Activated T-cell treated with anti-CD3 and anti-CD28 coated beads, Interleukin-2, amount 50 U/mL, for 72 hours (primary cell): Measurements from ENCODE around the gene NBAS. TPM values are rescaled to one million over a fixed set of nuclear protein-coding genes. Genes with fewer than 3 reads are reported as not detected.

ENCODE experiments used
- ATAC-seq, 2 donors: fragments of 150-1000 bp; cut with Tn5 transposase; replicated peaks in 1 of 2; 2 replicates each; pipeline ENCODE4 v1.10.0; 2021; ENCODE audit warnings: moderate library complexity in 2 of 2, mild to moderate bottlenecking in 1 of 2
- DNase-seq, 2 donors: peaks; one replicate each; pipeline ENCODE4 v3.0.0; 2021 to 2022; ENCODE audit warnings: mixed read lengths in 1 of 2
- H3K27ac Mint-ChIP-seq: one replicate; pipeline ENCODE4 v1.8.0; 2022; ENCODE audit warnings: mild to moderate bottlenecking, moderate library complexity, mixed read lengths
- H3K27me3 Mint-ChIP-seq: one replicate; pipeline ENCODE4 v1.8.0; 2022; ENCODE audit warnings: low read depth, mixed read lengths
- H3K36me3 Mint-ChIP-seq, 2 donors: one replicate each; pipeline ENCODE4 v1.8.0; 2022; ENCODE audit warnings: mixed read lengths in 2 of 2, mild to moderate bottlenecking in 1 of 2; ENCODE audit not compliant: insufficient read depth in 2 of 2
- H3K4me1 Mint-ChIP-seq: one replicate; pipeline ENCODE4 v1.8.0; 2022; ENCODE audit warnings: low read depth, mixed read lengths
- H3K4me3 Mint-ChIP-seq, 2 donors: one replicate each; pipeline ENCODE4 v1.8.0; 2022; ENCODE audit warnings: mild to moderate bottlenecking in 2 of 2, mixed read lengths in 2 of 2, moderate library complexity in 2 of 2
- H3K9me3 Mint-ChIP-seq, 2 donors: one replicate each; pipeline ENCODE4 v1.8.0; 2022; ENCODE audit warnings: mixed read lengths in 2 of 2
- total RNA-seq, 2 donors: library from RNA; stranded (reverse); gene quantifications; one replicate each; pipeline ENCODE4 v1.2.3, GENCODE V29; 2022

Gene NBAS
- total RNA-seq, 2 donors from 2014 or later: 45.9 to 50.8 TPM

DNA sequence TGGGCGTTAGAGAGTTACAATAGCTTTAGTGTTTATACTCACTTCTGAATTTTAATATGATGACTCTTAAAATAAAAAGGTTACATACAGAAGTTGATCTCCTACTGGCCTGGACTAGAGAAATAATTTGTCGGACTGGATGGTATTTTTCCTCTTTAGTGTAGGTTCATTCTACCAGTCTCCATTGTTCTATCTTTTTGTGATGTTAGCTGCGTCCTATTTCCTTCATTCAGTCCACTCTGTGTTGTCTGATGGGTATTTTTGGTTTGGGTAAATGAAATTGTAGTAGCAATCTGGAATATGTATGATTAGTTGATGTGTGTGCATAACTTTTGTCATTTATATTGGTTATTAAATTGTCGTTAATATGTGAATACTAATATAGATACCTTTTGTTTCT lies 35.8 kb upstream of the NBAS start:
- DNase-seq: no peak
- Mint-ChIP-seq H3K36me3 (peaks cover 10 to 32% of the 10 kb centered on the region in 2 donors), H3K27ac (no peak overlapping the region), H3K4me3 (no peak overlapping the region), H3K9me3 (no peaks in the 10 kb centered on the region), H3K4me1 (peaks cover 14% of the 10 kb centered on the region), H3K27me3 (no peaks in the 10 kb centered on the region)
- no peak for ATAC-seq

DNA sequence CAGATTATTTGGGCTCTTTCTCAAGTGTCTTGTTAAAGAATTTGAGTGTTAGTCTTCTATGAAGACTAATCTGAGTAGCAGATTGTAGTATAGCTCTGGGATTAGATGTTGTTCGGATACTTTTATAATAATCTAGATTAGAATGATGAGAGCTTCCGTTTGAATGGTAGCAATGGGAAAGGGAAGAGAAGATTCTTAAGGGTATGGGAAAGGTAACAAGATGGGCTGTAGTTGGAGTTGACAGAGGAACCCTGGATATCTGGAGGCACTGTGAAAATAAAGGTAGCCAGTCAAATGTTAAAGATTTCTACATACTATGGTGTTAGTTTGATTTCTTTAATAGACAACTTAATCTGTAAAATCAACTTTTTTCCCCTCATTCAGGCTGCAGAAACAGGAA lies 35.2 kb upstream of the NBAS start:
- Mint-ChIP-seq H3K27ac (peak overlapping the region; percentile 66), H3K9me3 (no peaks in the 10 kb centered on the region), H3K36me3 (peaks cover 10 to 32% of the 10 kb centered on the region in 2 donors), H3K27me3 (no peaks in the 10 kb centered on the region), H3K4me3 (no peak overlapping the region), H3K4me1 (peaks cover 16% of the 10 kb centered on the region)
- DNase-seq (no peak), ATAC-seq (no peak)

GRCh38 chr2:15595936-15596335 lies 34.8 kb upstream of the NBAS start:
- peaks cover 20% of the 10 kb centered on the region for H3K4me1 Mint-ChIP-seq
- H3K27ac Mint-ChIP-seq: no peak overlapping the region
- no peaks in the 10 kb centered on the region for H3K27me3 Mint-ChIP-seq
- no peaks in the 10 kb centered on the region for H3K9me3 Mint-ChIP-seq
- H3K4me3 Mint-ChIP-seq: no peak overlapping the region
- DNase-seq (no peak), ATAC-seq (no peak)
- H3K36me3 Mint-ChIP-seq: peaks cover 9 to 30% of the 10 kb centered on the region in 2 donors

DNA sequence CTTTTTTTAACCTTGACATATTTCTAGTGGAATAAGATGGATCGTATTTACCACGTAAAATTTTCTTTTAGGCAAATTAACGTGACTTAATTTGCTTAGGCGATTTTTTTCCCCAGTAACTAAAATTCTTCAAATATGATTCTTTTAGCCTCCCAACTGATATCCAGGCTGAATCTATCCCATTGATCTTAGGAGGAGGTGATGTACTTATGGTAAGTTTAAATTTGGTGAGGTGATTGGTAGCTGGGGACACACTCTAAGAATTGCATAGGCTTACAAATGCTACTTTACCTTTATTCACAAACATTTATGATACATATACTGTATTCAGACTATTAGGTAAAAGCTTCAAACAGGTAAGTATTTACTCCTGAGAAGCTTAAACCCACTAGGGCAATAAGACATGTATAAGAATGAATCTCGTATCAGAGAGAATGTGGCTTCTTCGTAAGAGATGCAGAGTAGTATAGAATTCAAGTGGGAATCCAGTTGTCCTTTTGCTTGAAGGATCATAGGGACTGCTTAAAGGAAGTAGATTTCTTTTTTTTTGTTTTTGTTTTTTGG lies 34.3 kb upstream of the NBAS start:
- DNase-seq (no peak), ATAC-seq (no peak)
- Mint-ChIP-seq H3K27ac (peak overlapping the region; percentile 68), H3K9me3 (no peaks in the 10 kb centered on the region), H3K36me3 (peaks cover 7 to 26% of the 10 kb centered on the region in 2 donors), H3K27me3 (no peaks in the 10 kb centered on the region), H3K4me3 (no peak overlapping the region), H3K4me1 (peaks cover 26% of the 10 kb centered on the region)

GRCh38 chr2:15594291-15595256 lies 33.4 kb upstream of the NBAS start:
- Mint-ChIP-seq H3K4me3 (peak overlapping the region in 1 of 2 donors; percentile 20), H3K4me1 (peaks cover 29% of the 10 kb centered on the region), H3K9me3 (no peaks in the 10 kb centered on the region), H3K27me3 (no peaks in the 10 kb centered on the region), H3K36me3 (peaks cover 5 to 26% of the 10 kb centered on the region in 2 donors), H3K27ac (peak overlapping the region; percentile 68)
- DNase-seq (no peak), ATAC-seq (no peak)

- no peaks in the 10 kb centered on the region for H3K27me3 Mint-ChIP-seq
- H3K36me3 Mint-ChIP-seq: peaks cover 5 to 24% of the 10 kb centered on the region in 2 donors
- ATAC-seq: no peak
- DNase-seq: no peak
- peaks cover 29% of the 10 kb centered on the region for H3K4me1 Mint-ChIP-seq
- H3K27ac Mint-ChIP-seq: peak overlapping the region; percentile 76
- no peaks in the 10 kb centered on the region for H3K9me3 Mint-ChIP-seq
- H3K4me3 Mint-ChIP-seq: peak overlapping the region; percentile 87 to 89
Observed at GRCh38 chr2:15593327-15593705, 32.2 kb upstream of the NBAS start.

GRCh38 chr2:15591692-15592463 lies 30.7 kb upstream of the NBAS start, which contains the start of gene DDX1:
Gene DDX1 (plus strand): TSS chr2:15591868. CDS start chr2:15591934, 66 bp downstream.
- H3K27ac Mint-ChIP-seq: peak within 1 kb of the TSS; percentile 98
- H3K27me3 Mint-ChIP-seq: no peaks in the 10 kb centered on the region
- no peaks in the 10 kb centered on the region for H3K9me3 Mint-ChIP-seq
- H3K36me3 Mint-ChIP-seq: peaks cover 2 to 16% of the 10 kb centered on the region in 2 donors
- peak; percentile 98 to 99 for ATAC-seq
- H3K4me3 Mint-ChIP-seq: peak within 1 kb of the TSS; percentile 87 to 89
- peaks cover 29% of the 10 kb centered on the region for H3K4me1 Mint-ChIP-seq
- DNase-seq: peak; percentile 88 to 92

GRCh38 chr2:15591373-15591691 lies 30.2 kb upstream of the NBAS start:
- H3K27me3 Mint-ChIP-seq: no peaks in the 10 kb centered on the region
- peaks cover 2 to 13% of the 10 kb centered on the region in 2 donors for H3K36me3 Mint-ChIP-seq
- H3K27ac Mint-ChIP-seq: peak overlapping the region; percentile 98
- H3K9me3 Mint-ChIP-seq: no peaks in the 10 kb centered on the region
- H3K4me3 Mint-ChIP-seq: peak overlapping the region; percentile 87 to 89
- H3K4me1 Mint-ChIP-seq: peaks cover 29% of the 10 kb centered on the region
- DNase-seq (no peak), ATAC-seq (no peak)

- DNase-seq: peak; percentile 21 to 41
Observed at GRCh38 chr2:15588329-15588919, 27.3 kb upstream of the NBAS start.

GRCh38 chr2:15584767-15585469 lies 23.8 kb upstream of the NBAS start:
- Mint-ChIP-seq H3K36me3 (no peaks in the 10 kb centered on the region), H3K4me1 (no peaks in the 10 kb centered on the region), H3K4me3 (no peak overlapping the region), H3K27me3 (peaks cover 9% of the 10 kb centered on the region), H3K9me3 (no peaks in the 10 kb centered on the region), H3K27ac (no peak overlapping the region)
- DNase-seq (no peak), ATAC-seq (no peak)

More at GRCh38 chr2:15588329-15588919, 27.3 kb upstream of the NBAS start:
- peaks cover 0 to under 1% of the 10 kb centered on the region in 2 donors for H3K36me3 Mint-ChIP-seq
- H3K27ac Mint-ChIP-seq: no peak overlapping the region
- ATAC-seq: no peak
- no peaks in the 10 kb centered on the region for H3K9me3 Mint-ChIP-seq
- H3K27me3 Mint-ChIP-seq: no peaks in the 10 kb centered on the region
- peaks cover 23% of the 10 kb centered on the region for H3K4me1 Mint-ChIP-seq
- H3K4me3 Mint-ChIP-seq: no peak overlapping the region

DNA sequence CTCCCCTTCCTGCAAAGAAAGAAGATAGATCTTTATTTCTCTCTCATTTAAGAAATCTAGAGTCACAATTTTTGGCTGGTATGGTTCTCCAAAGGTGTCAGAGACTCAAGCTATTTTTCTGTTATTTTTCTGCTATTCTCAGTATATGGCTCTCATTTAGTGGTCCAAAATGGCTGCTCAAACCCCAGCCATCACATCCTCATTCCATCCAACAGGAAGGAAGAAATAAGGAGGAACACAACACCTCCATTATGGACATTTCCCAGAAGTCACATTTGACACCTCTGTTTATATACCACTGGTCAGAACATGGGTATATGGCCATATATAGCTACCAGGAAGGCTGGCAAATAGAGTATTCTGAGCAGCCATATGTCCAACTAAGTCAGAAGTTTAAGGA lies 23.2 kb upstream of the NBAS start:
- ATAC-seq (no peak), DNase-seq (no peak)
- no peaks in the 10 kb centered on the region for H3K36me3 Mint-ChIP-seq
- no peaks in the 10 kb centered on the region for H3K9me3 Mint-ChIP-seq
- H3K4me3 Mint-ChIP-seq: no peak overlapping the region
- no peaks in the 10 kb centered on the region for H3K4me1 Mint-ChIP-seq
- no peak overlapping the region for H3K27ac Mint-ChIP-seq
- peaks cover 9% of the 10 kb centered on the region for H3K27me3 Mint-ChIP-seq

DNA sequence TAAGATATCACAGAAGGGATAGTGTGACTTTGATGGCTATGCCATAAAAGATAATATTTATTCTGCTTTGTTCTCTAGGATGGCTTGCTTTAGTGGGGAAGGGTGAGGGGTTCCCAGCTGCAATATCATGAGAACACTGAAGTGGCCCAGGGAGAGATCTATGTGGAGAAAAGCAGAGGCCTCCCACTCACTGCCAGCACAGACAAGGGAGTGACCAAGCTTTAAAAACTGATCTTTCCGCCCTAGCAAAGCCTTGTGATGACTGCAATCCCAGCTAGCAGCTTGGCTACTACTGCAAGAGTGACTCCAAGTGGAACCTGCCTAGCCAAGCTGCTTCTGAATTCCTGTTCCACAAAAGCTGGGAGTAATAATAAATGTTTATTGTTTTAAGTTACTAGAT lies 22.7 kb upstream of the NBAS start:
- no peak overlapping the region for H3K4me3 Mint-ChIP-seq
- H3K27me3 Mint-ChIP-seq: peaks cover 9% of the 10 kb centered on the region
- DNase-seq (no peak), ATAC-seq (no peak)
- H3K4me1 Mint-ChIP-seq: no peaks in the 10 kb centered on the region
- H3K36me3 Mint-ChIP-seq: no peaks in the 10 kb centered on the region
- H3K27ac Mint-ChIP-seq: no peak overlapping the region
- no peaks in the 10 kb centered on the region for H3K9me3 Mint-ChIP-seq
